Neural cell (in vitro differentiated cells): ENCODE results near the gene LCN9.

Experiments
- CTCF ChIP-seq: fragments of 450-650 bp; IDR thresholded peaks from 2 replicates; pipeline ENCODE4 v1.5.1; 2014; ENCODE audit warnings: antibody characterized with exemption, mild to moderate bottlenecking, moderate library complexity; ENCODE audit not compliant: poor library complexity, severe bottlenecking
- EP300 ChIP-seq: fragments of 450-650 bp; conservative IDR thresholded peaks from 2 replicates; pipeline ENCODE4 v1.6.1; 2014; ENCODE audit warnings: antibody characterized with exemption, mild to moderate bottlenecking, moderate library complexity; ENCODE audit not compliant: poor library complexity, severe bottlenecking
- EZH2 ChIP-seq: fragments of 200-600, 300-800 bp; shearing (Covaris generic), sonication (generic); IDR thresholded peaks from 2 replicates; pipeline ENCODE4 v1.6.1; 2014; ENCODE audit warnings: antibody characterized with exemption, low read length, borderline replicate concordance, mild to moderate bottlenecking; ENCODE audit not compliant: insufficient read depth, poor library complexity, severe bottlenecking
- MXI1 ChIP-seq: fragments of 450-650 bp; conservative IDR thresholded peaks from 2 replicates; pipeline ENCODE4 v1.6.1; 2014; ENCODE audit warnings: antibody characterized with exemption, mild to moderate bottlenecking; ENCODE audit not compliant: poor library complexity, severe bottlenecking
- RAD21 ChIP-seq: fragments of 450-650 bp; conservative IDR thresholded peaks from 2 replicates; pipeline ENCODE4 v1.6.1; 2014; ENCODE audit warnings: antibody characterized with exemption, mild to moderate bottlenecking, moderate library complexity
- REST ChIP-seq: IDR thresholded peaks from 2 replicates; pipeline ENCODE4 v1.6.1; 2012; ENCODE audit warnings: borderline replicate concordance
- TAF1 ChIP-seq: IDR thresholded peaks from 2 replicates; pipeline ENCODE4 v1.6.1; 2012; ENCODE audit warnings: low read depth

- TF ChIP-seq REST (no peak), CTCF (no peak), EP300 (no peak), RAD21 (no peak), MXI1 (no peak), TAF1 (no peak), EZH2 (no peak)
Measured at GRCh38 chr9:135704483-135704882, 41.4 kb downstream of the LCN9 start.
